IMR-90 (cell line): ENCODE data around the gene CCDC61. TPM values are rescaled to one million over a fixed set of nuclear protein-coding genes. Genes with fewer than 3 reads are reported as not detected.

Experiments used
- ATAC-seq: fragments of 200-7000 bp; cut with Tn5 transposase; 2 replicates; pipeline ENCODE4 v1.9.1; 2020; ENCODE audit warnings: low read depth, mild to moderate bottlenecking, moderate library complexity
- BruUV-seq: library from RNA; stranded (reverse); fragments of 400-500 nt; replicated peaks from 2 replicates; lab custom pipeline; 2021; lab: Mats Ljungman, UMichigan
- CTCF ChIA-PET: fragments of 300-600 bp; formaldehyde crosslinking; extraction: SDS; loops from one replicate; lab custom pipeline; 2021; ENCODE audit warnings: antibody characterized with exemption; lab: Yijun Ruan, JAX
- POLR2A ChIA-PET: fragments of 300-600 bp; sonication (Branson Sonifier 250); formaldehyde crosslinking; loops from one replicate; lab custom pipeline; 2022; ENCODE audit warnings: antibody characterized with exemption; ENCODE audit not compliant: unreplicated experiment; lab: Charles Lee
- DNase-seq: peaks from one replicate; pipeline ENCODE4 v3.0.0; 2013
- H2AFZ ChIP-seq: replicated peaks from 2 replicates; pipeline ENCODE3; 2013; ENCODE audit warnings: low read length, mild to moderate bottlenecking; ENCODE audit not compliant: poor library complexity
- H2AK5ac ChIP-seq: 2 replicates; pipeline ENCODE4 v1.6.1; 2013; ENCODE audit warnings: low read depth, low read length, inconsistent platforms
- H2AK9ac ChIP-seq: replicated peaks from 2 replicates; pipeline ENCODE3; 2013; ENCODE audit warnings: mild to moderate bottlenecking, low read depth, low read length, moderate library complexity; ENCODE audit not compliant: poor library complexity
- H2BK120ac ChIP-seq: 2 replicates; pipeline ENCODE4 v1.6.1; 2013; ENCODE audit warnings: low read depth, low read length, inconsistent platforms
- H2BK15ac ChIP-seq: 3 replicates; pipeline ENCODE4 v1.6.1; 2013; ENCODE audit warnings: low read depth, low read length, inconsistent platforms
- H2BK20ac ChIP-seq: 2 replicates; pipeline ENCODE4 v1.6.1; 2013; ENCODE audit warnings: low read depth, mild to moderate bottlenecking, inconsistent platforms, low read length, moderate library complexity
- H2BK5ac ChIP-seq: 2 replicates; pipeline ENCODE4 v1.6.1; 2013; ENCODE audit warnings: mild to moderate bottlenecking, low read depth, low read length, inconsistent platforms; ENCODE audit not compliant: poor library complexity, severe bottlenecking
- H3K14ac ChIP-seq: replicated peaks from 2 replicates; pipeline ENCODE4 v1.6.1; 2013; ENCODE audit warnings: low read depth, low read length, inconsistent platforms
- H3K18ac ChIP-seq: 2 replicates; pipeline ENCODE4 v1.6.1; 2013; ENCODE audit warnings: low read depth, low read length, control low read depth
- H3K23ac ChIP-seq: 2 replicates; pipeline ENCODE4 v1.6.1; 2013; ENCODE audit warnings: low read depth, low read length, inconsistent platforms
- H3K27ac ChIP-seq: 2 replicates; pipeline ENCODE4 v1.5.1; 2013; ENCODE audit warnings: mild to moderate bottlenecking, control low read depth, low read length; ENCODE audit not compliant: insufficient read depth
- H3K27me3 ChIP-seq: 2 replicates; pipeline ENCODE4 v1.6.1; 2013; ENCODE audit warnings: low read length; ENCODE audit not compliant: control insufficient read depth, insufficient read depth
- H3K36me3 ChIP-seq: 2 replicates; pipeline ENCODE4 v1.6.1; 2013; ENCODE audit warnings: low read length, mixed read lengths; ENCODE audit not compliant: control insufficient read depth, insufficient read depth
- H3K4ac ChIP-seq: 2 replicates; pipeline ENCODE4 v1.6.1; 2013; ENCODE audit warnings: low read depth, low read length, inconsistent platforms
- H3K4me1 ChIP-seq: 2 replicates; pipeline ENCODE4 v1.6.1; 2013; ENCODE audit warnings: low read length, mixed read lengths; ENCODE audit not compliant: control insufficient read depth, insufficient read depth
- H3K4me2 ChIP-seq: 2 replicates; pipeline ENCODE4 v1.6.1; 2013; ENCODE audit warnings: low read depth, mild to moderate bottlenecking, control low read depth, low read length, moderate library complexity
- H3K4me3 ChIP-seq: 2 replicates; pipeline ENCODE4 v1.5.1; 2013; ENCODE audit warnings: low read depth, mild to moderate bottlenecking, control low read depth, low read length, moderate library complexity; ENCODE audit not compliant: insufficient read depth
- H3K56ac ChIP-seq: 2 replicates; pipeline ENCODE4 v1.6.1; 2013; ENCODE audit warnings: low read length, inconsistent platforms; ENCODE audit not compliant: insufficient read depth; ENCODE audit errors: extremely low read depth
- H3K79me1 ChIP-seq, 2 experiments: 2 replicates each; pipeline ENCODE4 v1.6.1; 2013; ENCODE audit warnings: low read length in 2 of 2, inconsistent platforms in 1 of 2, low read depth in 1 of 2
- H3K9ac ChIP-seq: 2 replicates; pipeline ENCODE4 v1.6.1; 2013; ENCODE audit warnings: low read depth, low read length, control low read depth
- H3K9me1 ChIP-seq: 2 replicates; pipeline ENCODE4 v1.6.1; 2013; ENCODE audit warnings: low read length, inconsistent platforms; ENCODE audit not compliant: insufficient read depth
- H3K9me3 ChIP-seq: 2 replicates; pipeline ENCODE4 v1.6.1; 2013; ENCODE audit warnings: low read length; ENCODE audit not compliant: control insufficient read depth, insufficient read depth
- H4K20me1 ChIP-seq: 2 replicates; pipeline ENCODE4 v1.6.1; 2013; ENCODE audit warnings: low read length, inconsistent platforms; ENCODE audit not compliant: insufficient read depth
- H4K5ac ChIP-seq: 2 replicates; pipeline ENCODE4 v1.6.1; 2013; ENCODE audit warnings: mild to moderate bottlenecking, low read depth, low read length, control low read depth
- H4K8ac ChIP-seq, 2 experiments: 2 replicates each; pipeline ENCODE4 v1.6.1; 2013; ENCODE audit warnings: low read depth in 2 of 2, low read length in 2 of 2, control low read depth in 1 of 2, inconsistent platforms in 1 of 2
- H4K91ac ChIP-seq: 2 replicates; pipeline ENCODE4 v1.6.1; 2013; ENCODE audit warnings: low read depth, low read length, inconsistent platforms; ENCODE audit not compliant: insufficient read depth
- BHLHE40 ChIP-seq: fragments of 150-350 bp; IDR thresholded peaks from 2 replicates; pipeline ENCODE4 v1.6.1; 2016; ENCODE audit warnings: mild to moderate bottlenecking, low read depth, low read length
- CEBPB ChIP-seq: IDR thresholded peaks from 2 replicates; pipeline ENCODE4 v1.6.1; 2012; ENCODE audit warnings: low read depth, low read length, improper control_type of control experiment
- CHD1 ChIP-seq: IDR thresholded peaks from 2 replicates; pipeline ENCODE4 v1.6.1; 2012; ENCODE audit warnings: low read depth, low read length, improper control_type of control experiment
- FOS ChIP-seq: fragments of 150-350 bp; IDR thresholded peaks from 2 replicates; pipeline ENCODE4 v1.6.1; 2016; ENCODE audit warnings: low read depth, low read length
- MAFK ChIP-seq: IDR thresholded peaks from 2 replicates; pipeline ENCODE4 v1.6.1; 2012; ENCODE audit warnings: low read depth, low read length, improper control_type of control experiment
- MAZ ChIP-seq: IDR thresholded peaks from 2 replicates; pipeline ENCODE4 v1.6.1; 2012; ENCODE audit warnings: low read depth, mild to moderate bottlenecking, low read length, improper control_type of control experiment, moderate library complexity, borderline replicate concordance
- MXI1 ChIP-seq: IDR thresholded peaks from 2 replicates; pipeline ENCODE4 v1.6.1; 2012; ENCODE audit warnings: low read depth, mild to moderate bottlenecking, low read length, moderate library complexity, borderline replicate concordance
- NFE2L2 ChIP-seq: fragments of 150-350 bp; IDR thresholded peaks from 2 replicates; pipeline ENCODE4 v1.6.1; 2016; ENCODE audit warnings: low read depth, mild to moderate bottlenecking, low read length
- POLR2A ChIP-seq: IDR thresholded peaks from 2 replicates; pipeline ENCODE4 v1.6.1; 2012; ENCODE audit warnings: mild to moderate bottlenecking, low read depth, low read length
- RAD21 ChIP-seq: IDR thresholded peaks from 2 replicates; pipeline ENCODE4 v1.6.1; 2012; ENCODE audit warnings: low read length, improper control_type of control experiment
- RCOR1 ChIP-seq: IDR thresholded peaks from 2 replicates; pipeline ENCODE4 v1.6.1; 2012; ENCODE audit warnings: mild to moderate bottlenecking, low read length, improper control_type of control experiment; ENCODE audit not compliant: insufficient replicate concordance
- SMC3 ChIP-seq: fragments of 150-350 bp; IDR thresholded peaks from 2 replicates; pipeline ENCODE4 v1.6.1; 2016; ENCODE audit warnings: low read depth, mild to moderate bottlenecking, antibody characterized with exemption, low read length, moderate library complexity
- WGBS, 2 experiments: methylation state at CpG; one replicate each; pipeline versions ENCODE4 v1.1.5 to v1.1.7; 2013; ENCODE audit warnings: missing lambda C conversion rate in 2 of 2; ENCODE audit not compliant: insufficient read length in 1 of 2; ENCODE audit errors: extremely low coverage in 2 of 2; 5-methylcytosine and 5-hydroxymethylcytosine counted together
- dilution Hi-C: fragments of 300-500 bp; cut with HindIII; formaldehyde crosslinking; loops from one replicate; pipeline ENCODE4 v1.14.3; 2018; ENCODE audit warnings: low sequenced_read_pairs; ENCODE audit not compliant: unreplicated experiment
- in situ Hi-C: fragments of 300-500 bp; cut with MboI; formaldehyde crosslinking; loops from 3 replicates; pipeline ENCODE4 v1.14.3; 2019; ENCODE audit warnings: low sequenced_read_pairs, inconsistent platforms, mixed read lengths
- intact Hi-C: fragments of 100-400 bp; cut with micrococcal nuclease; formaldehyde crosslinking; loops from 2 replicates; pipeline ENCODE4 v1.10.0; 2022
- polyA plus RNA-seq, 3 experiments: library from polyadenylated mRNA; depleted of rRNA; stranded (reverse); fragments of >200 nt; gene quantifications; 2 replicates each; pipeline ENCODE4 v1.2.3, GENCODE V29; 2012; ENCODE audit warnings: low replicate concordance in 1 of 3
- total RNA-seq: library from RNA; depleted of rRNA; stranded (reverse); fragments of >200 nt; gene quantifications from 2 replicates; pipeline ENCODE4 v1.2.3, GENCODE V29; 2012
- TF ChIP-seq, protein P1 (sequence below): fragments of 150-350 bp; IDR thresholded peaks from 2 replicates; pipeline ENCODE4 v1.6.1; 2016; ENCODE audit warnings: low read depth, mild to moderate bottlenecking, low read length, moderate library complexity, borderline replicate concordance
- TF ChIP-seq, protein P2 (sequence below): conservative IDR thresholded peaks from 2 replicates; pipeline ENCODE4 v1.5.1; 2012; ENCODE audit warnings: mild to moderate bottlenecking, low read depth, low read length, improper control_type of control experiment
- TF ChIP-seq, protein P3 (sequence below): fragments of 150-350 bp; IDR thresholded peaks from 2 replicates; pipeline ENCODE4 v1.6.1; 2017; ENCODE audit warnings: mild to moderate bottlenecking, antibody characterized with exemption, low read length, low read depth

CCDC61 gene
- total and polyA plus RNA-seq, 2 of the 4 experiments (the other 2 are of a cell fraction), result 3.2 to 9.1 TPM

DNA sequence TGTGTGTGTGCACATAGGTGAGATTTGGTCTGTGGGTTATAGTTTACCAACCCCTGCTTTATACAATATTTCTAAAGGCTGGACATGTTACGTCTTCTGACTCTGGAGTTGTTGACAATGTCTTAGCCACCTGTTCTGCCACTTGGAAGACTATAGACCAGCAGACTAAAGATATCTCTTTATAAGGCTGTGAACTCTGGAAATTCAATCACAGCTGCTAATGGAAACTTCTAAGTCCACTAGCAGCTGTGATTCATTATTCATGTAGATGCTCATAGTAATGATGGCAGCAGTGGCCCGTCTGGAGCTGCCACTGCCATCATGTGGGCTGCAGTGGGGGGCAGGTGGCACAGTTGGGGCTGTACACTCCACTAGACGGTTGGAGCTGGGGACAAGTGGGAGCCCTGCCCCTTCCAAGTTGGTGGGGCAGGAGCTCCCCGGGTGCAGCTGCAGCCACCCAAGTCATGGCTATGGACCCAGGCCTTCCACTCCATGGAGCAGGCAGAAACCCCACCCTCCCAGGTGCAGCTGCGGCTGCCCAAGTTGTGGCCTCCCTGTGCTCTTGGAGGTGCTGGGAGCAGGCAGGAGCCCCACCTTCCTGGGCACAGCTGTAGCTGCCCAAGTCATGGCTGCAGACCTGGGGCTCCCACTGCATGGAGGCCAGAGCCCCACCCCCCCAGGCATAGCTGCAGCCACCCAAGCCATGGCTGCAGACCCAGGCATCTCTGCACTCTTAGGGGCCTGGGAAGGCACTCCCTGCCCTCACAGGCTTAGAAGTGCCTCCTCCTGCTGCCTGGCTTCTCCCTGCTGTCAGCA lies 36.7 kb downstream of the CCDC61 start:
- in situ Hi-C loops (no loop called here), intact Hi-C loops (no loop called here), dilution Hi-C loops (no loop called here)
- H2BK20ac ChIP-seq, result no peak overlapping the region
- H3K9me3 ChIP-seq, result no peaks in the 10 kb centered on the region
- ATAC-seq (no peak), DNase-seq (no peak)
- no peak overlapping the region for H3K18ac ChIP-seq
- no peak overlapping the region for H4K5ac ChIP-seq
- H4K8ac ChIP-seq, result no peak overlapping the region
- no peaks in the 10 kb centered on the region for H3K9me1 ChIP-seq
- no peak overlapping the region for H2BK5ac ChIP-seq
- no peak overlapping the region for H3K4me3 ChIP-seq
- no peak overlapping the region for H2AK9ac ChIP-seq
- no peak overlapping the region for H4K91ac ChIP-seq
- H3K23ac ChIP-seq, result no peak overlapping the region
- H3K14ac ChIP-seq, result no peak overlapping the region
- H3K27me3 ChIP-seq, result peaks cover 23% of the 10 kb centered on the region
- no peak overlapping the region for H3K9ac ChIP-seq
- H3K4me1 ChIP-seq, result no peaks in the 10 kb centered on the region
- no peak overlapping the region for H3K4ac ChIP-seq
- WGBS, 2 experiments, result 17% methylated on average over 1 of the region's 5 CpGs; no CpG with 5 or more reads in 1 of the 2 experiments
- no TSS peak for BruUV-seq
- H3K4me2 ChIP-seq, result no peak overlapping the region
- H2AK5ac ChIP-seq, result no peak overlapping the region
- CTCF ChIA-PET, result interaction anchor here (1.7 kb wide), 1 partner anchor 45 kb away, joined by 8 read pairs; no protein-coding TSS in a partner anchor
- H3K79me1 ChIP-seq, result no peaks in the 10 kb centered on the region
- no peak overlapping the region for H2BK15ac ChIP-seq
- H3K27ac ChIP-seq, result no peak overlapping the region
- no peak overlapping the region for H2BK120ac ChIP-seq
- no peaks in the 10 kb centered on the region for H3K36me3 ChIP-seq
- H4K20me1 ChIP-seq, result no peaks in the 10 kb centered on the region
- no peak overlapping the region for H3K56ac ChIP-seq
- no peak overlapping the region for H2AFZ ChIP-seq
- POLR2A ChIA-PET, result interaction anchor here (0.5 kb wide), 1 partner anchor 263 kb away, joined by 5 read pairs; no protein-coding TSS in a partner anchor
- TF ChIP-seq MXI1, result no peak
- TF ChIP-seq, protein P1, sequence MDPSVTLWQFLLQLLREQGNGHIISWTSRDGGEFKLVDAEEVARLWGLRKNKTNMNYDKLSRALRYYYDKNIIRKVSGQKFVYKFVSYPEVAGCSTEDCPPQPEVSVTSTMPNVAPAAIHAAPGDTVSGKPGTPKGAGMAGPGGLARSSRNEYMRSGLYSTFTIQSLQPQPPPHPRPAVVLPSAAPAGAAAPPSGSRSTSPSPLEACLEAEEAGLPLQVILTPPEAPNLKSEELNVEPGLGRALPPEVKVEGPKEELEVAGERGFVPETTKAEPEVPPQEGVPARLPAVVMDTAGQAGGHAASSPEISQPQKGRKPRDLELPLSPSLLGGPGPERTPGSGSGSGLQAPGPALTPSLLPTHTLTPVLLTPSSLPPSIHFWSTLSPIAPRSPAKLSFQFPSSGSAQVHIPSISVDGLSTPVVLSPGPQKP, result no peak
- TF ChIP-seq MAFK, result no peak
- no peak for TF ChIP-seq FOS
- no peak for TF ChIP-seq CHD1
- TF ChIP-seq BHLHE40, result no peak
- no peak for TF ChIP-seq SMC3
- no peak for TF ChIP-seq RAD21
- TF ChIP-seq POLR2A, result no peak
- TF ChIP-seq RCOR1, result no peak
- TF ChIP-seq MAZ, result no peak
- TF ChIP-seq, protein P2, sequence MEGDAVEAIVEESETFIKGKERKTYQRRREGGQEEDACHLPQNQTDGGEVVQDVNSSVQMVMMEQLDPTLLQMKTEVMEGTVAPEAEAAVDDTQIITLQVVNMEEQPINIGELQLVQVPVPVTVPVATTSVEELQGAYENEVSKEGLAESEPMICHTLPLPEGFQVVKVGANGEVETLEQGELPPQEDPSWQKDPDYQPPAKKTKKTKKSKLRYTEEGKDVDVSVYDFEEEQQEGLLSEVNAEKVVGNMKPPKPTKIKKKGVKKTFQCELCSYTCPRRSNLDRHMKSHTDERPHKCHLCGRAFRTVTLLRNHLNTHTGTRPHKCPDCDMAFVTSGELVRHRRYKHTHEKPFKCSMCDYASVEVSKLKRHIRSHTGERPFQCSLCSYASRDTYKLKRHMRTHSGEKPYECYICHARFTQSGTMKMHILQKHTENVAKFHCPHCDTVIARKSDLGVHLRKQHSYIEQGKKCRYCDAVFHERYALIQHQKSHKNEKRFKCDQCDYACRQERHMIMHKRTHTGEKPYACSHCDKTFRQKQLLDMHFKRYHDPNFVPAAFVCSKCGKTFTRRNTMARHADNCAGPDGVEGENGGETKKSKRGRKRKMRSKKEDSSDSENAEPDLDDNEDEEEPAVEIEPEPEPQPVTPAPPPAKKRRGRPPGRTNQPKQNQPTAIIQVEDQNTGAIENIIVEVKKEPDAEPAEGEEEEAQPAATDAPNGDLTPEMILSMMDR, result no peak
- TF ChIP-seq, protein P3, sequence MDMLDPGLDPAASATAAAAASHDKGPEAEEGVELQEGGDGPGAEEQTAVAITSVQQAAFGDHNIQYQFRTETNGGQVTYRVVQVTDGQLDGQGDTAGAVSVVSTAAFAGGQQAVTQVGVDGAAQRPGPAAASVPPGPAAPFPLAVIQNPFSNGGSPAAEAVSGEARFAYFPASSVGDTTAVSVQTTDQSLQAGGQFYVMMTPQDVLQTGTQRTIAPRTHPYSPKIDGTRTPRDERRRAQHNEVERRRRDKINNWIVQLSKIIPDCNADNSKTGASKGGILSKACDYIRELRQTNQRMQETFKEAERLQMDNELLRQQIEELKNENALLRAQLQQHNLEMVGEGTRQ, result no peak
- TF ChIP-seq NFE2L2, result no peak
- TF ChIP-seq CEBPB, result no peak
